Prostate gland (tissue), 2 donors: Measurements from ENCODE around the gene LMTK3. TPM values are rescaled to one million over a fixed set of nuclear protein-coding genes. Genes with fewer than 3 reads are reported as not detected.

Experiments
- DNase-seq: peaks from one replicate; pipeline ENCODE4 v3.0.0-alpha.2; 2019; ENCODE audit warnings: low spot score
- H3K27ac ChIP-seq, 2 donors: fragments of 200-600 bp; sonication (generic); 2 replicates each; pipeline ENCODE4 v1.5.1; 2017 to 2019
- H3K27me3 ChIP-seq: fragments of 200-600 bp; sonication (generic); replicated peaks from 2 replicates; pipeline ENCODE4 v1.5.1; 2019; ENCODE audit not compliant: insufficient read depth
- H3K36me3 ChIP-seq, 2 donors: fragments of 200-600 bp; sonication (generic); 1 replicate in 1 of 2; 2 replicates in 1 of 2; pipeline versions ENCODE4 v1.5.1 to v1.8.1; 2017 to 2019
- H3K4me1 ChIP-seq: fragments of 200-600 bp; sonication (generic); replicated peaks from 2 replicates; pipeline ENCODE4 v1.5.1; 2019
- H3K4me3 ChIP-seq, 2 donors: fragments of 200-600 bp; sonication (generic); 2 replicates each; pipeline ENCODE4 v1.5.1; 2017 to 2019
- H3K9me3 ChIP-seq: fragments of 200-600 bp; sonication (generic); 2 replicates; pipeline ENCODE4 v1.5.1; 2017
- POLR2A ChIP-seq: fragments of 450-650 bp; IDR thresholded peaks from one replicate; pipeline ENCODE4 v1.6.1; 2016; ENCODE audit warnings: antibody characterized with exemption, mild to moderate bottlenecking
- POLR2AphosphoS5 ChIP-seq: sonication (generic); formaldehyde crosslinking; IDR thresholded peaks from one replicate; pipeline ENCODE4 v1.6.1; 2017; ENCODE audit warnings: antibody characterized with exemption
- WGBS: methylation state at CpG from one replicate; pipeline ENCODE4 v1.1.5; 2018; 5-methylcytosine and 5-hydroxymethylcytosine counted together
- intact Hi-C: fragments of 100-400 bp; cut with DNase I; formaldehyde crosslinking; loops from one replicate; pipeline ENCODE4 v1.14.2; 2022
- total RNA-seq, 2 donors: library from RNA; depleted of rRNA; stranded (reverse); fragments of >200 nt; gene quantifications; one replicate each; pipeline ENCODE4 v1.1.0, GENCODE V29; 2016
- TF ChIP-seq, protein P1 (sequence below), 4 experiments: fragments of 200-600 bp in 2 of 4; fragments of 450-650 bp in 2 of 4; sonication (generic) in 2 of 4; IDR thresholded peaks; 1 replicate in 3 of 4; 2 replicates in 1 of 4; pipeline ENCODE4 v1.5.1; 2016 to 2019; ENCODE audit warnings: antibody characterized with exemption in 4 of 4, mild to moderate bottlenecking in 2 of 4, moderate library complexity in 2 of 4

LMTK3 gene
- total RNA-seq, 2 donors from 2014 or later, result 7.4 to 10.2 TPM

DNA sequence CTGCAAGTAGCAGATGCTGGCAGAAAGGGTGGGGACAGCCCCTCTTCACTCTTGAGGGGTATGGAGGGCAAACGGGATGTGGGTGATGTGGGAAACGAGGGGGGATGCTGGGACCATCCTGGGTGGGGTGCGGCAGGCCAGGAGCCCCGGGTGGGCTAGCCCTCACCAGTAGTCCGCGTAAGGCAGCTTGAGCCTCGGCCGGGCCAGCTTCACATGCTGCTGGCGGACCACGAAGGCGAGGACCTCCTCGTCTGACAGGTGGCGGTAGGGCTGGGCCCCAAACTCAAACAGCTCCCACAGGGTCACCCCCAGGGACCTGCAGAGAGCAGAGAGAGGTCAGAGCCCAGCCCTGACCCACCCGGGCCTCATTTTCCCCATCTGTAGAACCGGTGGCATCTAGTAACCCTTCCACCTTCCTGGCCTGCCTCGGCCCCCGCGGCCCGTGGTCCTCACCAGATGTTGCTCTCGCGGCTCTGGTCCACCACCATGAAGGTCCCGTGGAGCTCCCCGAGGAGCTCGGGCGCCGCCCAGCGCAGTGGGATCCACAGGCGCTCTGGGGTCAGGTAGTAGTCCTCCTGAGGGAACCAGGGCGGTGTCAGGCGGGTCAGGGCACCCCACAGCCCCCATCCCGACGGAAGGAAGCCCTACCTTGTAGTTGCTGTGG is 10.7 kb downstream of the LMTK3 start:
- TF ChIP-seq POLR2AphosphoS5 (no peak), POLR2A (no peak)
- TF ChIP-seq, protein P1, sequence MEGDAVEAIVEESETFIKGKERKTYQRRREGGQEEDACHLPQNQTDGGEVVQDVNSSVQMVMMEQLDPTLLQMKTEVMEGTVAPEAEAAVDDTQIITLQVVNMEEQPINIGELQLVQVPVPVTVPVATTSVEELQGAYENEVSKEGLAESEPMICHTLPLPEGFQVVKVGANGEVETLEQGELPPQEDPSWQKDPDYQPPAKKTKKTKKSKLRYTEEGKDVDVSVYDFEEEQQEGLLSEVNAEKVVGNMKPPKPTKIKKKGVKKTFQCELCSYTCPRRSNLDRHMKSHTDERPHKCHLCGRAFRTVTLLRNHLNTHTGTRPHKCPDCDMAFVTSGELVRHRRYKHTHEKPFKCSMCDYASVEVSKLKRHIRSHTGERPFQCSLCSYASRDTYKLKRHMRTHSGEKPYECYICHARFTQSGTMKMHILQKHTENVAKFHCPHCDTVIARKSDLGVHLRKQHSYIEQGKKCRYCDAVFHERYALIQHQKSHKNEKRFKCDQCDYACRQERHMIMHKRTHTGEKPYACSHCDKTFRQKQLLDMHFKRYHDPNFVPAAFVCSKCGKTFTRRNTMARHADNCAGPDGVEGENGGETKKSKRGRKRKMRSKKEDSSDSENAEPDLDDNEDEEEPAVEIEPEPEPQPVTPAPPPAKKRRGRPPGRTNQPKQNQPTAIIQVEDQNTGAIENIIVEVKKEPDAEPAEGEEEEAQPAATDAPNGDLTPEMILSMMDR (IDR thresholded peaks at IDR 0.05), result no peak
- peaks cover 9% of the 10 kb centered on the region for H3K4me1 ChIP-seq
- no peak for DNase-seq
- H3K27ac ChIP-seq, result peak overlapping the region; percentile 56 to 69
- no peaks in the 10 kb centered on the region for H3K27me3 ChIP-seq
- intact Hi-C loops, result no loop called here
- 64% methylated on average over 18 of the region's 32 CpGs for WGBS
- H3K36me3 ChIP-seq, result no peaks in the 10 kb centered on the region
- H3K4me3 ChIP-seq, result peak overlapping the region; percentile 27 to 33
- H3K9me3 ChIP-seq, result no peaks in the 10 kb centered on the region

- 64% methylated on average over 44 of the region's 44 CpGs for WGBS
- Histone ChIP-seq H3K4me3 (peak overlapping the region in 1 of 2 donors; percentile 2), H3K9me3 (no peaks in the 10 kb centered on the region), H3K36me3 (no peaks in the 10 kb centered on the region), H3K27me3 (no peaks in the 10 kb centered on the region), H3K27ac (no peak overlapping the region), H3K4me1 (peaks cover 9% of the 10 kb centered on the region)
- TF ChIP-seq POLR2A (no peak), POLR2AphosphoS5 (no peak)
- TF ChIP-seq, protein P1 (IDR thresholded peaks at IDR 0.05), result no peak
- no peak for DNase-seq
- intact Hi-C loops, result no loop called here
These were observed 12.1 kb downstream of the LMTK3 start for GRCh38 chr19:48499316-48500090.

GRCh38 chr19:48498595-48499311 is 12.9 kb downstream of the LMTK3 start:
- Histone ChIP-seq H3K9me3 (no peaks in the 10 kb centered on the region), H3K27me3 (no peaks in the 10 kb centered on the region), H3K4me1 (peaks cover 9% of the 10 kb centered on the region), H3K4me3 (peak overlapping the region in 1 of 2 donors; percentile 2), H3K27ac (no peak overlapping the region), H3K36me3 (no peaks in the 10 kb centered on the region)
- TF ChIP-seq POLR2A (no peak), POLR2AphosphoS5 (no peak)
- TF ChIP-seq, protein P1 (IDR thresholded peaks at IDR 0.05), result no peak
- intact Hi-C loops, result no loop called here
- no peak for DNase-seq
- 64% methylated on average over 40 of the region's 59 CpGs for WGBS

GRCh38 chr19:48497728-48498594 is 13.7 kb downstream of the LMTK3 start:
- peak overlapping the region in 1 of 2 donors; percentile 51 for H3K27ac ChIP-seq
- DNase-seq, result no peak
- H3K27me3 ChIP-seq, result no peaks in the 10 kb centered on the region
- H3K9me3 ChIP-seq, result no peaks in the 10 kb centered on the region
- TF ChIP-seq POLR2AphosphoS5 (no peak), POLR2A (no peak)
- TF ChIP-seq, protein P1 (IDR thresholded peaks at IDR 0.05), result no peak
- intact Hi-C loops, result no loop called here
- no peaks in the 10 kb centered on the region for H3K36me3 ChIP-seq
- 82% methylated on average over 43 of the region's 46 CpGs for WGBS
- H3K4me3 ChIP-seq, result peak overlapping the region in 1 of 2 donors; percentile 6
- H3K4me1 ChIP-seq, result peaks cover 9% of the 10 kb centered on the region
